ENCODE results near the gene KLHL41.
A peak's percentile ranks its signal among the peaks of the same experiment; 100 is the strongest.
"Not testable (repeated sequence)": the region's sequence is repeated elsewhere in the genome, so short reads cannot be mapped to it uniquely, and the experiment has no call there.

The KLHL41 gene

GRCh38 chr2:169573160-169573973 lies 63.9 kb downstream of the KLHL41 start, which contains the start of gene FASTKD1:
FASTKD1 (minus strand) TSS chr2:169573865; CDS start chr2:169572029, 1,836 bp downstream.
- DNase-seq (ENCODE audit: low spot score), result peak; percentile 94

- no peak for DNase-seq (ENCODE audit: low spot score)
Observed at GRCh38 chr2:169573974-169574299, 64.4 kb downstream of the KLHL41 start.

- not testable (repeated sequence) for DNase-seq (ENCODE audit: low spot score)
Observed at GRCh38 chr2:169574539-169574938, 65.0 kb downstream of the KLHL41 start.

- DNase-seq (ENCODE audit: low spot score), result not testable (repeated sequence)
Observed at GRCh38 chr2:169575264-169575663, 65.8 kb downstream of the KLHL41 start.
